ENCODE results near the gene UQCRC2. TPM values are rescaled to one million over a fixed set of nuclear protein-coding genes. Genes with fewer than 3 reads are reported as not detected.
A peak's percentile ranks its signal among the peaks of the same experiment; 100 is the strongest.

UQCRC2 gene
- total RNA-seq, 1 donor from 2014 or later = 175 TPM

GRCh38 chr16:22006636-22007035 lies 53.5 kb downstream of the UQCRC2 start:
- TF ChIP-seq CTCF (conservative IDR thresholded peaks at IDR 0.05) = no peak
- peaks cover 19% of the 10 kb centered on the region for H3K4me1 Mint-ChIP-seq
- no peaks in the 10 kb centered on the region for H3K36me3 Mint-ChIP-seq (ENCODE audit: low read depth)
- H3K27me3 Mint-ChIP-seq (ENCODE audit: low read depth) = peaks cover 13% of the 10 kb centered on the region
- H3K9me3 Mint-ChIP-seq = no peaks in the 10 kb centered on the region
- DNase-seq (ENCODE audit: low read depth, low spot score) = no peak
- H3K4me3 Mint-ChIP-seq = peak overlapping the region; percentile 85
- no peak overlapping the region for H3K27ac Mint-ChIP-seq (ENCODE audit: unreplicated experiment)

GRCh38 chr16:22007159-22007508 lies 54.0 kb downstream of the UQCRC2 start:
- no peaks in the 10 kb centered on the region for H3K36me3 Mint-ChIP-seq (ENCODE audit: low read depth)
- H3K27ac Mint-ChIP-seq (ENCODE audit: unreplicated experiment) = no peak overlapping the region
- DNase-seq (ENCODE audit: low read depth, low spot score) = no peak
- peak overlapping the region; percentile 85 for H3K4me3 Mint-ChIP-seq
- H3K9me3 Mint-ChIP-seq = no peaks in the 10 kb centered on the region
- H3K4me1 Mint-ChIP-seq = peaks cover 19% of the 10 kb centered on the region
- no peak for TF ChIP-seq CTCF (conservative IDR thresholded peaks at IDR 0.05)
- H3K27me3 Mint-ChIP-seq (ENCODE audit: low read depth) = peaks cover 13% of the 10 kb centered on the region

- H3K27ac Mint-ChIP-seq (ENCODE audit: unreplicated experiment) = peak within 1 kb of the TSS; percentile 4
- peaks cover 13% of the 10 kb centered on the region for H3K27me3 Mint-ChIP-seq (ENCODE audit: low read depth)
- H3K36me3 Mint-ChIP-seq (ENCODE audit: low read depth) = no peaks in the 10 kb centered on the region
- H3K4me1 Mint-ChIP-seq = peaks cover 19% of the 10 kb centered on the region
- peak; percentile 36 for DNase-seq (ENCODE audit: low read depth, low spot score)
- H3K4me3 Mint-ChIP-seq = peak within 1 kb of the TSS; percentile 89
- no peaks in the 10 kb centered on the region for H3K9me3 Mint-ChIP-seq
- TF ChIP-seq CTCF (conservative IDR thresholded peaks at IDR 0.05) = peak; percentile 34
Measured at GRCh38 chr16:22007509-22008214, 54.5 kb downstream of the UQCRC2 start, which contains the start of gene MOSMO. Gene MOSMO, plus strand, starts transcription at chr16:22008111. Its CDS starts 191 bp downstream, at chr16:22008302.

- TF ChIP-seq CTCF (conservative IDR thresholded peaks at IDR 0.05) = no peak
- Mint-ChIP-seq H3K4me1 (peaks cover 19% of the 10 kb centered on the region), H3K4me3 (peak overlapping the region; percentile 89), H3K36me3 (ENCODE audit: low read depth) (no peaks in the 10 kb centered on the region), H3K9me3 (no peaks in the 10 kb centered on the region), H3K27me3 (ENCODE audit: low read depth) (peaks cover 11% of the 10 kb centered on the region), H3K27ac (ENCODE audit: unreplicated experiment) (peak overlapping the region; percentile 4)
- peak; percentile 36 for DNase-seq (ENCODE audit: low read depth, low spot score)
Measured at GRCh38 chr16:22008215-22009059, 55.3 kb downstream of the UQCRC2 start.

GRCh38 chr16:22010902-22011301 lies 57.7 kb downstream of the UQCRC2 start:
- no peak for DNase-seq (ENCODE audit: low read depth, low spot score)
- H3K9me3 Mint-ChIP-seq = no peaks in the 10 kb centered on the region
- peaks cover 3% of the 10 kb centered on the region for H3K27me3 Mint-ChIP-seq (ENCODE audit: low read depth)

More at GRCh38 chr16:22010902-22011301, 57.7 kb downstream of the UQCRC2 start:
- H3K36me3 Mint-ChIP-seq (ENCODE audit: low read depth) = no peaks in the 10 kb centered on the region
- peak overlapping the region; percentile 13 for H3K4me3 Mint-ChIP-seq
- no peak overlapping the region for H3K27ac Mint-ChIP-seq (ENCODE audit: unreplicated experiment)
- TF ChIP-seq CTCF (conservative IDR thresholded peaks at IDR 0.05) = no peak
- H3K4me1 Mint-ChIP-seq = peaks cover 19% of the 10 kb centered on the region

Measured in neural crest cell (in vitro differentiated cells).